Astrocyte (in vitro differentiated cells and primary cell): ENCODE data around the gene TMPRSS9. TPM values are rescaled to one million over a fixed set of nuclear protein-coding genes. Genes with fewer than 3 reads are reported as not detected.

Experiments
- DNase-seq: peaks from one replicate; pipeline ENCODE4 v3.0.0-alpha.2; 2010; ENCODE audit warnings: low read depth
- FAIRE-seq: peaks from 2 replicates; lab custom pipeline; 2011; peaks lifted over from hg19 to GRCh38; lab: Jason Lieb, UNC
- H2AFZ ChIP-seq: 2 replicates; pipeline ENCODE4 v1.6.0; 2012; ENCODE audit warnings: low read depth, low read length, inconsistent platforms
- H3K27ac ChIP-seq: 2 replicates; pipeline ENCODE4 v1.5.1; 2011; ENCODE audit warnings: low read depth, low read length, inconsistent platforms
- H3K27me3 ChIP-seq: 2 replicates; pipeline ENCODE4 v1.6.0; 2011; ENCODE audit warnings: low read length, inconsistent platforms; ENCODE audit not compliant: insufficient read depth
- H3K36me3 ChIP-seq: 2 replicates; pipeline ENCODE4 v1.5.1; 2011; ENCODE audit warnings: low read length, inconsistent platforms; ENCODE audit not compliant: insufficient read depth
- H3K4me1 ChIP-seq: 2 replicates; pipeline ENCODE4 v1.5.1; 2011; ENCODE audit warnings: low read length, inconsistent platforms; ENCODE audit not compliant: insufficient read depth
- H3K4me2 ChIP-seq: 2 replicates; pipeline ENCODE4 v1.6.0; 2012; ENCODE audit warnings: low read length, inconsistent platforms
- H3K4me3 ChIP-seq: 2 replicates; pipeline ENCODE4 v1.5.1; 2011; ENCODE audit warnings: low read depth, mild to moderate bottlenecking, low read length, inconsistent platforms; ENCODE audit not compliant: insufficient read depth
- H3K79me2 ChIP-seq: 2 replicates; pipeline ENCODE4 v1.6.0; 2012; ENCODE audit warnings: mild to moderate bottlenecking, low read length, inconsistent platforms; ENCODE audit not compliant: insufficient read depth
- H3K9ac ChIP-seq: 2 replicates; pipeline ENCODE4 v1.6.0; 2012; ENCODE audit warnings: mild to moderate bottlenecking, low read length, inconsistent platforms
- H3K9me3 ChIP-seq: 2 replicates; pipeline ENCODE4 v1.5.1; 2012; ENCODE audit warnings: low read depth, mild to moderate bottlenecking, low read length, inconsistent platforms; ENCODE audit not compliant: insufficient read depth
- H4K20me1 ChIP-seq: 2 replicates; pipeline ENCODE4 v1.6.0; 2012; ENCODE audit warnings: low read length, inconsistent platforms; ENCODE audit not compliant: insufficient read depth
- H3K27ac Mint-ChIP-seq: one replicate; pipeline ENCODE4 v1.8.0; 2021; ENCODE audit warnings: mild to moderate bottlenecking, mixed read lengths; ENCODE audit not compliant: unreplicated experiment
- H3K27me3 Mint-ChIP-seq: one replicate; pipeline ENCODE4 v1.8.0; 2021; ENCODE audit warnings: low read depth, mixed read lengths; ENCODE audit not compliant: unreplicated experiment
- H3K36me3 Mint-ChIP-seq: one replicate; pipeline ENCODE4 v1.8.0; 2021; ENCODE audit warnings: low read depth, mixed read lengths; ENCODE audit not compliant: unreplicated experiment
- H3K4me1 Mint-ChIP-seq: one replicate; pipeline ENCODE4 v1.8.0; 2021; ENCODE audit warnings: low read depth, mixed read lengths; ENCODE audit not compliant: unreplicated experiment
- H3K4me3 Mint-ChIP-seq: one replicate; pipeline ENCODE4 v1.8.0; 2021; ENCODE audit warnings: mild to moderate bottlenecking, moderate library complexity, mixed read lengths; ENCODE audit not compliant: unreplicated experiment
- H3K9me3 Mint-ChIP-seq: one replicate; pipeline ENCODE4 v1.8.0; 2021; ENCODE audit warnings: mild to moderate bottlenecking, mixed read lengths; ENCODE audit not compliant: unreplicated experiment
- EZH2 ChIP-seq: IDR thresholded peaks from 2 replicates; pipeline ENCODE4 v1.6.1; 2012; ENCODE audit warnings: mild to moderate bottlenecking, low read length, inconsistent platforms; ENCODE audit not compliant: insufficient read depth
- total RNA-seq: library from RNA; stranded (reverse); gene quantifications from 2 replicates; pipeline ENCODE4 v1.2.1, GENCODE V29; 2021
- TF ChIP-seq, protein P1 (sequence below): IDR thresholded peaks from 2 replicates; pipeline ENCODE4 v1.5.1; 2011; ENCODE audit warnings: low read depth, mild to moderate bottlenecking, inconsistent platforms, low read length, moderate library complexity; ENCODE audit not compliant: insufficient read depth

The TMPRSS9 gene
- total RNA-seq, 1 donor from 2014 or later: 0.16 TPM

DNA sequence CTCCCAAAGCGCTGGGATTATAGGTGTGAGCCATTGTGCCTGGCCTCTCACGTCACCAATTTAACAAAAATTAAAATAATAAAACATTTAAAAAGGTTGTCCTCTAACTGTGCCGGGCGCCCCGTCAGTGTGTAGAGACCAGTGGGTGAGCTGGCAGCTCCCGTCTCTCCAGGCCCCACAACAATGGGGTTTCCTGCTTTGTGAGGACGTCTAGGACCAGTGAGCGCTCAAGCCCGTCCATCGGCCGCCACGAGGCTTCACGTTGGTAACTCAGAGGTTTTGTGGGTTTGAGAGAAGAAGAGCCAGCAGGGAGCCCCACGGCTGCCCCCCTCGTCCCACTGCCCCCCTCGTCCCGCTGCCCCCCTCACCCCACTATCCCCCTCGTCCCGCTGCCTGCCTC is 36.4 kb upstream of the TMPRSS9 start:
- H3K36me3 Mint-ChIP-seq: peaks cover 5% of the 10 kb centered on the region
- Histone ChIP-seq H3K4me3 (no peak overlapping the region), H3K27ac (no peak overlapping the region), H3K4me2 (no peak overlapping the region), H3K9me3 (no peaks in the 10 kb centered on the region), H3K27me3 (no peaks in the 10 kb centered on the region), H3K36me3 (peaks cover 2% of the 10 kb centered on the region), H3K79me2 (peaks cover 38% of the 10 kb centered on the region), H3K4me1 (peaks cover 5% of the 10 kb centered on the region), H2AFZ (no peak overlapping the region), H4K20me1 (peaks cover 30% of the 10 kb centered on the region), H3K9ac (no peak overlapping the region)
- H3K4me3 Mint-ChIP-seq: no peak overlapping the region
- no peak for DNase-seq
- TF ChIP-seq, protein P1, sequence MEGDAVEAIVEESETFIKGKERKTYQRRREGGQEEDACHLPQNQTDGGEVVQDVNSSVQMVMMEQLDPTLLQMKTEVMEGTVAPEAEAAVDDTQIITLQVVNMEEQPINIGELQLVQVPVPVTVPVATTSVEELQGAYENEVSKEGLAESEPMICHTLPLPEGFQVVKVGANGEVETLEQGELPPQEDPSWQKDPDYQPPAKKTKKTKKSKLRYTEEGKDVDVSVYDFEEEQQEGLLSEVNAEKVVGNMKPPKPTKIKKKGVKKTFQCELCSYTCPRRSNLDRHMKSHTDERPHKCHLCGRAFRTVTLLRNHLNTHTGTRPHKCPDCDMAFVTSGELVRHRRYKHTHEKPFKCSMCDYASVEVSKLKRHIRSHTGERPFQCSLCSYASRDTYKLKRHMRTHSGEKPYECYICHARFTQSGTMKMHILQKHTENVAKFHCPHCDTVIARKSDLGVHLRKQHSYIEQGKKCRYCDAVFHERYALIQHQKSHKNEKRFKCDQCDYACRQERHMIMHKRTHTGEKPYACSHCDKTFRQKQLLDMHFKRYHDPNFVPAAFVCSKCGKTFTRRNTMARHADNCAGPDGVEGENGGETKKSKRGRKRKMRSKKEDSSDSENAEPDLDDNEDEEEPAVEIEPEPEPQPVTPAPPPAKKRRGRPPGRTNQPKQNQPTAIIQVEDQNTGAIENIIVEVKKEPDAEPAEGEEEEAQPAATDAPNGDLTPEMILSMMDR: no peak
- no peak for TF ChIP-seq EZH2
- peaks cover 10% of the 10 kb centered on the region for H3K4me1 Mint-ChIP-seq
- H3K27me3 Mint-ChIP-seq: no peaks in the 10 kb centered on the region
- no peak overlapping the region for H3K27ac Mint-ChIP-seq
- FAIRE-seq: no peak
- no peaks in the 10 kb centered on the region for H3K9me3 Mint-ChIP-seq

DNA sequence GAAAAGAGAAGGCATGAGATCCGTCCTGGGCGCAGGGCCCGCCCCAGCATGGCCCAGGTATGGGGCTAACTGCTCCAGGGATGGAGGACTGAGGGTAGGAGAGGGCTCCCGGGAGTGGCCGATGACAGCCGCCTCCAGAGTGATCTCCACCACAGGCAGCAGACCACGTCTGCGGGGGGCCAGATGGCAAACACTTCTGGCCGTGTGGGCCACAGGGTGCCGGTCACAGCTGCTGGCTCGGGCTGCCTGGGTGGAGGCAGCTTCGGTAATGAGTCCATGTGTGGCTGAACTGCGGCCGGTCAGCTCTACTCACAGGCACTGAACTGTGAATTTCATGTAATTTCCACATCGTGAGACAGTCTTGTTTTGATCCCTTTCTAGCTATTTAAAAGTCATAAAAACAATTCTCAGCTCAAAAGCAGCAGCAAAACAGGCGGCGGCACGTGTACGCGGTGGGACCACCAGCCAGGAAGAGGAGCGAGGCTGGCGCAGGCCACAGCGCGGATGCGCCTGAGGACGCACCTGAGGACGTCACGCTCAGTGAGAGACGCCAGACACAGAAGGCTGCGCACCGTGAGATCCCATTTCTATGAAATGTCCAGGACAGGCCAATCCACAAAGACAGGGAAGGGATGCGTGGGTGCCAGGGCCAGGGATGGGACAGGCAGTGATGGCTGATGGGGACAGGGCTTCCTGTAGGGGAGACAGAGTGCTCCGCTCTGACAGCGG is 35.7 kb upstream of the TMPRSS9 start:
- TF ChIP-seq, protein P1: no peak
- no peak for TF ChIP-seq EZH2
- H3K27ac Mint-ChIP-seq: peak overlapping the region; percentile 58
- Histone ChIP-seq H3K4me2 (no peak overlapping the region), H2AFZ (no peak overlapping the region), H3K36me3 (peaks cover 2% of the 10 kb centered on the region), H3K4me1 (peaks cover 9% of the 10 kb centered on the region), H3K27me3 (no peaks in the 10 kb centered on the region), H3K27ac (no peak overlapping the region), H3K9me3 (no peaks in the 10 kb centered on the region), H3K4me3 (no peak overlapping the region), H3K79me2 (peaks cover 45% of the 10 kb centered on the region), H3K9ac (no peak overlapping the region), H4K20me1 (peaks cover 35% of the 10 kb centered on the region)
- FAIRE-seq (no peak), DNase-seq (no peak)
- H3K4me3 Mint-ChIP-seq: no peak overlapping the region
- no peaks in the 10 kb centered on the region for H3K27me3 Mint-ChIP-seq
- H3K4me1 Mint-ChIP-seq: peaks cover 11% of the 10 kb centered on the region
- H3K9me3 Mint-ChIP-seq: no peaks in the 10 kb centered on the region
- H3K36me3 Mint-ChIP-seq: peaks cover 5% of the 10 kb centered on the region

DNA sequence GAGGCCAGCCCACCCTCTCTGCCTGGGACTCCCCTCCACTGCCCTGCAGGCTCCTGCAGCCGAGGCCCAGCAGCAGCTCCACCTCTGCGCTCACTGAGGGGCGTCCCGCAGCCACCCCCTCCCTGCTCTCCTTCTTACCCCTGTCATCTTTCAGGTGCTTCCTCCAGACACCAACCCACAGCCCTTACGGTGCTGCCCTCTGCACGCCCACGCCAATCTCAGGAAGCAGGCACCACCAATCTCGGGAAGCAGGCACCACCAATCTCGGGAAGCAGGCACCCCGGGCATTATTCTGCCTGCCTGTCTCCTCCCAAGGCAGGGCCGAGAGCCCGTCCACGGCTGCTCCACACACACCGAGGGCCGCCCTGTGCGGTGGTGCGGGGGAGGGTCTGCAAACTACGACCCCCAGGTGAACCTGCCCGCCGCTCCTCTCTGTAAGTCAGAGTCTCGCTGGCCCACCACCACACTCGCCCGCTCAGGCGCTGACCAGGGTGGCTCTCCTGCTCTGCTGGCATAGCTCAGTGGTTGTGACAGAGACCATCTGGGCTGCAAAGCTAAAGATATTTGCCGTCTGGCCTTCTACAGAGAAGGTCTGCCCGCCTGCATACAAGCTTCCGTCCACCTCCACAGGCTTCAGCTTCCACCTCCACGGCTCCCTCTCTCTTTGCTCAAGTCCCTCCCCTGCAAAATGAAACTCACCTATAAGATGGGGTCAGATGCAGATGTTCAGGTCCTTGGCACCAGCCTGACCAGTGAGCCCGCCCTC is 34.6 kb upstream of the TMPRSS9 start:
- Histone ChIP-seq H3K9me3 (no peaks in the 10 kb centered on the region), H4K20me1 (peaks cover 45% of the 10 kb centered on the region), H3K27ac (no peak overlapping the region), H3K4me1 (peaks cover 15% of the 10 kb centered on the region), H3K4me2 (no peak overlapping the region), H3K4me3 (no peak overlapping the region), H3K27me3 (no peaks in the 10 kb centered on the region), H3K79me2 (peaks cover 55% of the 10 kb centered on the region), H3K9ac (no peak overlapping the region), H3K36me3 (peaks cover 2% of the 10 kb centered on the region), H2AFZ (no peak overlapping the region)
- DNase-seq (no peak), FAIRE-seq (no peak)
- Mint-ChIP-seq H3K27ac (peak overlapping the region; percentile 58), H3K27me3 (no peaks in the 10 kb centered on the region), H3K4me1 (peaks cover 20% of the 10 kb centered on the region), H3K4me3 (no peak overlapping the region), H3K36me3 (peaks cover 5% of the 10 kb centered on the region), H3K9me3 (no peaks in the 10 kb centered on the region)
- no peak for TF ChIP-seq EZH2
